Measurements from ENCODE around the gene GSC.

DNA sequence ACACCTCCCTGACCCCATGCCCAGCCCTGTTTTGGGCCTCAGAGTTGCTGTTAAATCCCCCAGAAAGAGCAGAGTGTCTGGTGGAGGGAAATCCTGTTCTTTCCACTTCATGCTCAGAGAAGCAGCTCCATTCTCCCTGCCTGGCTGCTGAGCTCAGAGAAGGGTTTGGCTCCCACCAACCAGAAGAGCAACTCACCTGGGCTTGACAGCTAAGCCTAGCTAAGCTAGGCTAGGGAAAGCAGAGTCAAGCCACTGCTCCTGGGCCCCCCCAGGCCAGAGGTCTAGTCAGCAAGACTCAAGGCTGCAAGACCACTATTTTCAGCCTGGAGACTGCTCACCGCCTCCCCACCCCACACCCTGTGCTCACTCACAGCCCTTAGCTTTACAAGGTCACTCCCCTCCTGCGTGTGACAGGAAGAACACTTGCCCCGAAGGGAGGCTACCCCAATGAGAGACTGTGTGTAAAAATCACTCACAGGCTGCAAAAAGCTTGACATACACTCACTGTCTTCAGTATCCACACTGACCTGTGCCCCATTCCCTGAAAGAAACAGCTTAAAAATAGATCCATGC, 13.5 kb downstream of the GSC start:
- TF ChIP-seq, protein P1, sequence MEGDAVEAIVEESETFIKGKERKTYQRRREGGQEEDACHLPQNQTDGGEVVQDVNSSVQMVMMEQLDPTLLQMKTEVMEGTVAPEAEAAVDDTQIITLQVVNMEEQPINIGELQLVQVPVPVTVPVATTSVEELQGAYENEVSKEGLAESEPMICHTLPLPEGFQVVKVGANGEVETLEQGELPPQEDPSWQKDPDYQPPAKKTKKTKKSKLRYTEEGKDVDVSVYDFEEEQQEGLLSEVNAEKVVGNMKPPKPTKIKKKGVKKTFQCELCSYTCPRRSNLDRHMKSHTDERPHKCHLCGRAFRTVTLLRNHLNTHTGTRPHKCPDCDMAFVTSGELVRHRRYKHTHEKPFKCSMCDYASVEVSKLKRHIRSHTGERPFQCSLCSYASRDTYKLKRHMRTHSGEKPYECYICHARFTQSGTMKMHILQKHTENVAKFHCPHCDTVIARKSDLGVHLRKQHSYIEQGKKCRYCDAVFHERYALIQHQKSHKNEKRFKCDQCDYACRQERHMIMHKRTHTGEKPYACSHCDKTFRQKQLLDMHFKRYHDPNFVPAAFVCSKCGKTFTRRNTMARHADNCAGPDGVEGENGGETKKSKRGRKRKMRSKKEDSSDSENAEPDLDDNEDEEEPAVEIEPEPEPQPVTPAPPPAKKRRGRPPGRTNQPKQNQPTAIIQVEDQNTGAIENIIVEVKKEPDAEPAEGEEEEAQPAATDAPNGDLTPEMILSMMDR (optimal IDR thresholded peaks at IDR 0.05 in 1 of 3, IDR thresholded peaks at IDR 0.05 in 1 of 3, conservative IDR thresholded peaks at IDR 0.05 in 1 of 3; ENCODE audit: extremely low read depth in 1 of 3, insufficient read depth in 2 of 3, low read length in 3 of 3) = no peak
- no peak for TF ChIP-seq EZH2 (IDR thresholded peaks at IDR 0.05; ENCODE audit: low read length)

Measured in keratinocyte (primary cell).